ENCODE data around the gene CCDC174. TPM values are rescaled to one million over a fixed set of nuclear protein-coding genes. Genes with fewer than 3 reads are reported as not detected.

CCDC174 gene
- total RNA-seq, 2 donors from 2014 or later: 18.7 to 20.1 TPM

DNA sequence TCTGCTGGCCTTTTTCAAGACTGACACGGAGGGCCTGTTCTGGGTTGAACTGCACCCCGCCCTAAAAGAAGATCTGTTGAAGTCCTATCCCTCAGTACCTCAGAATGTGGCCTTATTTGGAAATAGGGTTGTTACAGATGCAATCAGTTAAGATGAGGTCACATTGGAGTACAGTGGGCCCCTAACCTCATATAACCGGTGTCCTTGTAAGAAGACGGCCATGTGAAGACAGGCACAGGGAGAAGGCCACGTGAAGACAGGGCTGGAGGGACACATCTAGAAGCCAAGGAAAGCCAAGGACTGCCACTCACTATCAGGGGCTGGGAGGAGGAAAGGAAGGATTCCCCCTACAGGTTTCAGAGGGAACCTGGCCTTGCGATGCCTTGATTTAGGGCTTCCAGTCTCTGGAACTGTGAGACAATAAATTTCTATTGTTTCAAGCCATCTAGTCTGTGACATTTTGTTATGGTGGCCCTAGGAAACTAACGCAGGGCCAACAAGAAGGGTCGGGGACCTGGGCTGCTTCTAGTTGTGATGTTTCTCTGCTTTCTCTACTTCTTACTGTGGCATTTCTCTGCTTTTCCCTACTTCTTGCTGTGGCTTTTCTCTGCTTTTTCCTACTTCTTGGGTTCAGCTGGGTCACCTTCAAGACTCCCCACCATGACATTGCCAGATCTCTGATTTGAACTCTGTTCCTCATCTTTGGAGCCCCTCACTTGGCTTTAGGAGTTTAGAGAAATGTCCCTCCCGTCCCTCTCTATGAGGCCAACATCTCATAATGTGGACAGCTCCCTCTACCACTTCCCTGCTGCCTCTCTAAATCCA lies 4.8 kb upstream of the CCDC174 start:
- peaks cover 46% of the 10 kb centered on the region for H3K27me3 ChIP-seq (ENCODE audit: control insufficient read depth, insufficient read depth, low read length, poor library complexity, severe bottlenecking)
- TF ChIP-seq, protein P1, sequence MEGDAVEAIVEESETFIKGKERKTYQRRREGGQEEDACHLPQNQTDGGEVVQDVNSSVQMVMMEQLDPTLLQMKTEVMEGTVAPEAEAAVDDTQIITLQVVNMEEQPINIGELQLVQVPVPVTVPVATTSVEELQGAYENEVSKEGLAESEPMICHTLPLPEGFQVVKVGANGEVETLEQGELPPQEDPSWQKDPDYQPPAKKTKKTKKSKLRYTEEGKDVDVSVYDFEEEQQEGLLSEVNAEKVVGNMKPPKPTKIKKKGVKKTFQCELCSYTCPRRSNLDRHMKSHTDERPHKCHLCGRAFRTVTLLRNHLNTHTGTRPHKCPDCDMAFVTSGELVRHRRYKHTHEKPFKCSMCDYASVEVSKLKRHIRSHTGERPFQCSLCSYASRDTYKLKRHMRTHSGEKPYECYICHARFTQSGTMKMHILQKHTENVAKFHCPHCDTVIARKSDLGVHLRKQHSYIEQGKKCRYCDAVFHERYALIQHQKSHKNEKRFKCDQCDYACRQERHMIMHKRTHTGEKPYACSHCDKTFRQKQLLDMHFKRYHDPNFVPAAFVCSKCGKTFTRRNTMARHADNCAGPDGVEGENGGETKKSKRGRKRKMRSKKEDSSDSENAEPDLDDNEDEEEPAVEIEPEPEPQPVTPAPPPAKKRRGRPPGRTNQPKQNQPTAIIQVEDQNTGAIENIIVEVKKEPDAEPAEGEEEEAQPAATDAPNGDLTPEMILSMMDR (conservative IDR thresholded peaks at IDR 0.05): peak; percentile 70
- no peak overlapping the region for H3K4me3 Mint-ChIP-seq
- peak; percentile 73 for DNase-seq
- H3K36me3 ChIP-seq (ENCODE audit: control insufficient read depth, insufficient read depth, low read length): no peaks in the 10 kb centered on the region
- no peaks in the 10 kb centered on the region for H3K36me3 Mint-ChIP-seq (ENCODE audit: low read depth)
- H3K4me1 ChIP-seq (ENCODE audit: control insufficient read depth, insufficient read depth, low read length): no peaks in the 10 kb centered on the region
- H3K9me3 Mint-ChIP-seq: no peaks in the 10 kb centered on the region
- no peak overlapping the region for H3K4me3 ChIP-seq (ENCODE audit: low read length)
- H3K27ac ChIP-seq (ENCODE audit: low read depth, low read length): no peak overlapping the region
- WGBS, 2 experiments (ENCODE audit: insufficient coverage in 1 of 2, insufficient read length in 1 of 2): 83 to 86% methylated on average over 9 of the region's 9 CpGs
- no peaks in the 10 kb centered on the region for H3K9me3 ChIP-seq (ENCODE audit: control insufficient read depth, low read length)
- H3K9ac ChIP-seq (ENCODE audit: extremely low read depth, low read length, poor library complexity, severe bottlenecking): no peak overlapping the region
- no peaks in the 10 kb centered on the region for H3K4me1 Mint-ChIP-seq
- no peak overlapping the region for H3K27ac Mint-ChIP-seq
- H3K27me3 Mint-ChIP-seq (ENCODE audit: insufficient read depth): peaks cover 53% of the 10 kb centered on the region

DNA sequence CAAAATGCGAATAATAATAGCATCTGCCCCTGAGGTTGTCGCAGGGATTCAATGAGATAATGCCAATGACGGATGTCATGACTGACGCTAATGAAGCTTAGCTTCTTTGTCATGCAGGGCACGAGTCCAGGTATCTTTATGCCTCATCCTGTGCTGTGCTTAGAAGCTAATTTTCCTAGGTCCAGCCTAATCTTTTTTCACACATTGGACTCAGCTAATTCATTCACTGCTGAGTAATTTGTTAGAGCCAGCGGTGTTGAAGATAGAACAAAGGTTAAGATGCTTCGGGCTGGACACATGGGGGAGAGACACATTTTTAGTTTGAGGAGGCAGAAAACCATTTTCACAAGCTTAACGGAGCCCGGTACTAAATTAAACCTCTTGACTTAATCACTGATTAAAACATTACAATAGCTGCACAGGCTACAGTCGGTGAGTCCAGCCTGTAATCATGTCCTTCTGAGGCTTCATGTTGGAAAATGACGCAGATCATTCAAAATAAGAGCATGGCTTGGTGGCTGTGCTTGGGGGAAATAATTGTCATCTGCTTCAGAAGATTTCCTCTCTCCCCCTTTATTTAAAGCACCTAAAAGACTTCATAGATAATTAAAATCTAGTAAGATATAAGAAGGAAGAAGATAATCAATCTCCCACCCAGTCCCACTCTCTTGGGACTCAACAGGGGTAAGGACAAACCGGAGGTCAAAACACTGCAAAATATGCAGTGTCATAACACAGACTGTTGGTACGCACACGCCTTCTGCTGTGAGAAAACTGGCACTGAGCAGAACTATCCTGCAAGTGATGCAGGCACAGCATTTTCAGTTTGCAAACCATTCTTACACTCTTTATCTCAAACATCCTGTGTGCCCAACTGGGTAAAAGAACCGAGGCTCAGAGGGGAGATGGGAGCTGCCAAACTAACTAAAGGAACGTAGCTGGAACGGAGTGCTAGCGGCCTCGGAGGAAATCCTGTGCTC lies 3.3 kb upstream of the CCDC174 start:
- Mint-ChIP-seq H3K4me3 (no peak overlapping the region), H3K27ac (no peak overlapping the region), H3K9me3 (no peaks in the 10 kb centered on the region), H3K36me3 (ENCODE audit: low read depth) (no peaks in the 10 kb centered on the region), H3K27me3 (ENCODE audit: insufficient read depth) (peaks cover 38% of the 10 kb centered on the region), H3K4me1 (no peaks in the 10 kb centered on the region)
- Histone ChIP-seq H3K9me3 (ENCODE audit: control insufficient read depth, low read length) (no peaks in the 10 kb centered on the region), H3K4me1 (ENCODE audit: control insufficient read depth, insufficient read depth, low read length) (peaks cover under 1% of the 10 kb centered on the region), H3K9ac (ENCODE audit: extremely low read depth, low read length, poor library complexity, severe bottlenecking) (no peak overlapping the region), H3K27me3 (ENCODE audit: control insufficient read depth, insufficient read depth, low read length, poor library complexity, severe bottlenecking) (peaks cover 31% of the 10 kb centered on the region), H3K27ac (ENCODE audit: low read depth, low read length) (no peak overlapping the region), H3K4me3 (ENCODE audit: low read length) (no peak overlapping the region), H3K36me3 (ENCODE audit: control insufficient read depth, insufficient read depth, low read length) (no peaks in the 10 kb centered on the region)
- TF ChIP-seq, protein P1 (conservative IDR thresholded peaks at IDR 0.05): no peak
- WGBS, 2 experiments (ENCODE audit: insufficient coverage in 1 of 2, insufficient read length in 1 of 2): 86 to 89% methylated on average over 15 to 19 of the region's 19 CpGs
- no peak for DNase-seq

DNA sequence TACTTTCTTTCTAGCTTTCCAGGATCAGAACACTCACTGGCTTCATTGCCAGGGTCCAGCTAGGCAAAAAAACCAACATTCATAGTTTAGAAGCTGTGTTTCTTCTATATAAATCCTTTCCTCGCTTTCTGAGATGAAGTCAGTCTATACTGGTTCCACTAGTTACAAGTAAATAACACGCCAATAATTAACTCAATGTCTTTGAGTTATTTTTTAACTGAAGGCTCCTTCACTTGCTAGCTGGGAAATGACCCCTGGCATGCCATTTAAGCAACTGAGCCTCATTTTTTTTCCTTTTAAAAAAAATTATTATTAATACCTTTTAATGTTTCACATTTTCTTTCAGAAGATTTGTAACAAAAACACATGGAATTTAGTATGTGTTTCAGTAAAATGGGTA lies 2.1 kb upstream of the CCDC174 start:
- peaks cover 26% of the 10 kb centered on the region for H3K27me3 Mint-ChIP-seq (ENCODE audit: insufficient read depth)
- DNase-seq: no peak
- TF ChIP-seq, protein P1 (conservative IDR thresholded peaks at IDR 0.05): no peak
- peaks cover 3% of the 10 kb centered on the region for H3K4me1 Mint-ChIP-seq
- H3K27ac Mint-ChIP-seq: no peak overlapping the region
- peaks cover 5% of the 10 kb centered on the region for H3K4me1 ChIP-seq (ENCODE audit: control insufficient read depth, insufficient read depth, low read length)
- WGBS, 2 experiments (ENCODE audit: insufficient coverage in 1 of 2, insufficient read length in 1 of 2): 94 to 98% methylated on average over 2 of the region's 2 CpGs
- no peak overlapping the region for H3K4me3 Mint-ChIP-seq
- H3K9me3 Mint-ChIP-seq: no peaks in the 10 kb centered on the region
- peaks cover 6% of the 10 kb centered on the region for H3K36me3 ChIP-seq (ENCODE audit: control insufficient read depth, insufficient read depth, low read length)
- H3K27ac ChIP-seq (ENCODE audit: low read depth, low read length): no peak overlapping the region
- H3K36me3 Mint-ChIP-seq (ENCODE audit: low read depth): no peaks in the 10 kb centered on the region
- no peak overlapping the region for H3K9ac ChIP-seq (ENCODE audit: extremely low read depth, low read length, poor library complexity, severe bottlenecking)
- H3K9me3 ChIP-seq (ENCODE audit: control insufficient read depth, low read length): no peaks in the 10 kb centered on the region
- peaks cover 19% of the 10 kb centered on the region for H3K27me3 ChIP-seq (ENCODE audit: control insufficient read depth, insufficient read depth, low read length, poor library complexity, severe bottlenecking)
- no peak overlapping the region for H3K4me3 ChIP-seq (ENCODE audit: low read length)

All from endodermal cell (in vitro differentiated cells).